Lung (tissue), 12 donors: ENCODE data around the gene PROKR1. TPM values are rescaled to one million over a fixed set of nuclear protein-coding genes. Genes with fewer than 3 reads are reported as not detected.

ENCODE experiments used
- ATAC-seq: fragments of 200-7000 bp; cut with Tn5 transposase; one replicate; pipeline ENCODE4 v1.9.1; 2020; ENCODE audit warnings: moderate number of reproducible peaks; ENCODE audit not compliant: insufficient read depth, low FRiP score
- DNase-seq, 3 donors: peaks; one replicate each; pipeline ENCODE4 v3.0.0-alpha.2; 2013 to 2017
- H3K27ac ChIP-seq, 2 donors: one replicate each; pipeline ENCODE4 v1.5.1; 2013; ENCODE audit warnings: mild to moderate bottlenecking in 2 of 2, moderate library complexity in 2 of 2, control low read depth in 1 of 2, inconsistent platforms in 1 of 2, low read depth in 1 of 2, low read length in 1 of 2
- H3K27me3 ChIP-seq, 3 donors: one replicate each; pipeline ENCODE4 v1.5.1; 2013; ENCODE audit warnings: low read length in 2 of 3; ENCODE audit not compliant: control insufficient read depth in 3 of 3, insufficient read depth in 3 of 3
- H3K36me3 ChIP-seq, 4 donors: one replicate each; pipeline ENCODE4 v1.5.1; 2013; ENCODE audit warnings: low read length in 4 of 4, mild to moderate bottlenecking in 1 of 4, moderate library complexity in 1 of 4; ENCODE audit not compliant: control insufficient read depth in 4 of 4, insufficient read depth in 4 of 4
- H3K4me1 ChIP-seq, 5 donors: one replicate each; pipeline ENCODE4 v1.5.1; 2013; ENCODE audit warnings: low read length in 5 of 5, mild to moderate bottlenecking in 2 of 5, moderate library complexity in 1 of 5; ENCODE audit not compliant: control insufficient read depth in 5 of 5, insufficient read depth in 5 of 5
- H3K4me3 ChIP-seq: one replicate; pipeline ENCODE4 v1.5.1; 2013; ENCODE audit warnings: mild to moderate bottlenecking, control low read depth, moderate library complexity
- H3K9ac ChIP-seq, 2 donors: one replicate each; pipeline ENCODE4 v1.5.1; 2013; ENCODE audit warnings: low read length in 2 of 2, control low read depth in 1 of 2; ENCODE audit not compliant: insufficient read depth in 1 of 2
- H3K9me3 ChIP-seq, 4 donors: one replicate each; pipeline ENCODE4 v1.5.1; 2013; ENCODE audit warnings: low read length in 3 of 4, mild to moderate bottlenecking in 1 of 4, moderate library complexity in 1 of 4; ENCODE audit not compliant: control insufficient read depth in 4 of 4, insufficient read depth in 3 of 4
- WGBS, 2 donors: extraction: QIAGEN DNeasy Blood & Tissue Kit; methylation state at CpG; one replicate each; pipeline ENCODE4 v1.1.7; 2013; 5-methylcytosine and 5-hydroxymethylcytosine counted together
- polyA plus RNA-seq, 2 donors: library from polyadenylated mRNA; stranded (reverse); fragments of 200-250 nt; gene quantifications; one replicate each; pipeline ENCODE4 v1.2.1, GENCODE V29; 2013
- total RNA-seq, 2 donors: library from RNA; depleted of rRNA in 1 of 2; stranded (reverse); fragments of >200 nt in 1 of 2; gene quantifications; one replicate each; pipeline ENCODE4 v1.2.1, GENCODE V29; 2014 to 2021
- TF ChIP-seq, protein P1 (sequence below): IDR thresholded peaks from 2 replicates; pipeline ENCODE4 v1.5.1; 2012; ENCODE audit warnings: mild to moderate bottlenecking; ENCODE audit errors: control extremely low read depth, extremely low read depth
- donor health status: control.
- donor health status: control.
- donor health status: Bipolar disorder and iron deficiency.
- donor health status: healthy.
- donor health status: DM: yes; HTN: yes; CAD: no.

PROKR1 gene
- total and polyA plus RNA-seq, 4 donors = 0.01 TPM; not detected in 3

DNA sequence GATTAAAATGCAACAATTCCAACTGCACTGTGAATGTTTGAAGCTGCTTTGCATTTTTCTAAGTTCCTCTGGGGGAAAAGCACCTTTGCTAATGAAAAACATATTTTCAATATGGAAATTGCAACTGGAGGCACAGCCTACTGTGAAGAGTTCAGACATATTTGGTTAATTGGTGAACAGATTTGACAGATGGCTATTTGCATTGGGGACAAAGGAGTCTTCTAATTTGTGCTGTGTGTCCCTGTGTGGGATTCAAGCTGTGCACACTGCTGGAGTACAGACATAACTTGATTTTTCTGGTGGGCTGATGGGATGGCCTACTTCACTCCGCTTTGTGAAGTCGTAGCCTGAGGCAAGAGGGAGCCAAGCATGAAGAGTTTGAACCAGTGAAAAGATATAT is 50.6 kb downstream of the PROKR1 start:
- Histone ChIP-seq H3K4me3 (no peak overlapping the region), H3K27me3 (no peaks in the 10 kb centered on the region), H3K4me1 (peaks cover 0 to 1% (median 0%) of the 10 kb centered on the region in 5 donors), H3K9me3 (no peaks in the 10 kb centered on the region), H3K9ac (no peak overlapping the region), H3K27ac (no peak overlapping the region), H3K36me3 (no peaks in the 10 kb centered on the region)
- DNase-seq (no peak), ATAC-seq (no peak)
- WGBS, 2 donors = 71 to 96% methylated on average over 2 of the region's 2 CpGs
- TF ChIP-seq, protein P1, sequence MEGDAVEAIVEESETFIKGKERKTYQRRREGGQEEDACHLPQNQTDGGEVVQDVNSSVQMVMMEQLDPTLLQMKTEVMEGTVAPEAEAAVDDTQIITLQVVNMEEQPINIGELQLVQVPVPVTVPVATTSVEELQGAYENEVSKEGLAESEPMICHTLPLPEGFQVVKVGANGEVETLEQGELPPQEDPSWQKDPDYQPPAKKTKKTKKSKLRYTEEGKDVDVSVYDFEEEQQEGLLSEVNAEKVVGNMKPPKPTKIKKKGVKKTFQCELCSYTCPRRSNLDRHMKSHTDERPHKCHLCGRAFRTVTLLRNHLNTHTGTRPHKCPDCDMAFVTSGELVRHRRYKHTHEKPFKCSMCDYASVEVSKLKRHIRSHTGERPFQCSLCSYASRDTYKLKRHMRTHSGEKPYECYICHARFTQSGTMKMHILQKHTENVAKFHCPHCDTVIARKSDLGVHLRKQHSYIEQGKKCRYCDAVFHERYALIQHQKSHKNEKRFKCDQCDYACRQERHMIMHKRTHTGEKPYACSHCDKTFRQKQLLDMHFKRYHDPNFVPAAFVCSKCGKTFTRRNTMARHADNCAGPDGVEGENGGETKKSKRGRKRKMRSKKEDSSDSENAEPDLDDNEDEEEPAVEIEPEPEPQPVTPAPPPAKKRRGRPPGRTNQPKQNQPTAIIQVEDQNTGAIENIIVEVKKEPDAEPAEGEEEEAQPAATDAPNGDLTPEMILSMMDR = no peak

DNA sequence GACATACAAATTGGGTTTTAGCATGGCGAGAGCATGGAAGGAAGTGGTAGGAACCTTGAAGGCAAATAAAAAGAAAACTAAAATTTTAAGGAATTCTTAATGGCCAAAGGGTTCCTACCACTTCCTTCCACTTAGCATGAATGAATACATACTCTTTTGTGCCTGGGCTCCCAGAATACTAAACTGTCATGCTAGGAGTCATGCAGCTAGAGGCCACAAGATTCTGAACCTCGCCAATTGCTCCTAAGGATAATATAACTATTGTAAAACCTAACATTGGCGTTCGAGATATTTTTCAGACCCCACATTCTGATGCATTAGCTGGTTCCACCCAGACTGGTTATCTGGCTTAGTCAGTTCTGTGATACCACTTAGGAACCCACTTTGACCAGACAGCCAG is 52.6 kb downstream of the PROKR1 start:
- Histone ChIP-seq H3K9me3 (no peaks in the 10 kb centered on the region), H3K36me3 (no peaks in the 10 kb centered on the region), H3K27me3 (no peaks in the 10 kb centered on the region), H3K9ac (no peak overlapping the region), H3K4me1 (peaks cover 0 to under 1% (median 0%) of the 10 kb centered on the region in 5 donors), H3K4me3 (no peak overlapping the region), H3K27ac (no peak overlapping the region)
- TF ChIP-seq, protein P1 = no peak
- 88 to 91% methylated on average over 4 of the region's 4 CpGs for WGBS, 2 donors
- ATAC-seq (no peak), DNase-seq (no peak)

DNA sequence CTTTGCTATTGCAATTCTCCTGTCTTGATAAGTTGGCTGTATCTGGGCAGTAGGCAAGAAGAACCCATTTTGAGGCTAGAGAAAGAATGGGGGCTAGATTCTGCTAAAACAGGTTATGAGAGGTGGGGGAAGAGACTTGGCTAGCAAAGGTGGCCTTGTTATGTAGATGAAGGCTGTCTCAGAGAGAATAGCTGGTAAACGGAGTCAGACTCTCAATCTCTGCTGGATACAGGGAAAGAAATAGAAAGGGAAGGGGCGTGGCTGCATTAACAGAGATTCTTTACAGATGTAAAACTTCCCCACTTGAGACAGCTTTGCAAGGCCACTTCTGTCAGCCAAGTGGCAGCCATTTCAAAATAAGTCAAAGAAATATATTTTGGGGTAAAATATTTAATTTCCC is 53.2 kb downstream of the PROKR1 start:
- Histone ChIP-seq H3K27ac (no peak overlapping the region), H3K4me3 (no peak overlapping the region), H3K27me3 (no peaks in the 10 kb centered on the region), H3K36me3 (no peaks in the 10 kb centered on the region), H3K9ac (no peak overlapping the region), H3K9me3 (no peaks in the 10 kb centered on the region), H3K4me1 (no peaks in the 10 kb centered on the region)
- no peak for DNase-seq
- TF ChIP-seq, protein P1 = no peak
- 83 to 88% methylated on average over 2 of the region's 2 CpGs for WGBS, 2 donors
- ATAC-seq = no peak
